Vagina (tissue), 2 donors: Measurements from ENCODE around the gene CAVIN1.
"Not testable (repeated sequence)": the region's sequence is repeated elsewhere in the genome, so short reads cannot be mapped to it uniquely, and the experiment has no call there.

Experiments used
- POLR2A ChIP-seq, 2 donors: fragments of 450-650 bp; IDR thresholded peaks; one replicate each; pipeline ENCODE4 v1.6.1; 2017; ENCODE audit warnings: antibody characterized with exemption in 2 of 2, mild to moderate bottlenecking in 2 of 2, moderate library complexity in 2 of 2
- POLR2AphosphoS5 ChIP-seq, 2 donors: sonication (generic); formaldehyde crosslinking; IDR thresholded peaks; one replicate each; pipeline ENCODE4 v1.9.0; 2017; ENCODE audit warnings: antibody characterized with exemption in 2 of 2, mild to moderate bottlenecking in 2 of 2, low read depth in 1 of 2; ENCODE audit not compliant: insufficient read depth in 1 of 2
- TF ChIP-seq, protein P1 (sequence below), 3 experiments: fragments of 450-650 bp in 2 of 3; fragments of 200-600 bp in 1 of 3; sonication (generic) in 1 of 3; IDR thresholded peaks; one replicate each; pipeline ENCODE4 v1.5.1; 2017 to 2019; ENCODE audit warnings: antibody characterized with exemption in 3 of 3, mild to moderate bottlenecking in 2 of 3, moderate library complexity in 2 of 3

DNA sequence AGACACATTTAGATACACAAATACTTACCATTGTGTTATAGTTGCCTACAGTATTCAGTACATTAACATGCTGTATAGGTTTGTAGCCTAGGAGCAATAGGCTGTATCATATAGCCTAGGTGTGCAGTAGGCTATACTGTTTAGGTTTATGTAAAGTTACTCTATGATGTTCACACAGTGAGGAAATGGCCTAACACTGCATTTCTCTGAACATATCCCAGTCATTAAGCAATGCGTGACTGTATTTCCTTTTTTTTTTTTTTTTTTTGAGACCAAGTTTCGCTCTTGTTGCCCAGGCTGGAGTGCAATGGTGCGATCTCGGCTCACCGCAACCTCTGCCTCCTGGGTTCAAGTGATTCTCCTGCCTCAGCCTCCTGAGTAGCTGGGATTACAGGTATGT, 5.1 kb downstream of the CAVIN1 start:
- not testable (repeated sequence) for TF ChIP-seq POLR2A (IDR thresholded peaks at IDR 0.05); POLR2AphosphoS5 (IDR thresholded peaks at IDR 0.05; ENCODE audit: insufficient read depth in 1 of 2, low read depth in 1 of 2)
- TF ChIP-seq, protein P1, sequence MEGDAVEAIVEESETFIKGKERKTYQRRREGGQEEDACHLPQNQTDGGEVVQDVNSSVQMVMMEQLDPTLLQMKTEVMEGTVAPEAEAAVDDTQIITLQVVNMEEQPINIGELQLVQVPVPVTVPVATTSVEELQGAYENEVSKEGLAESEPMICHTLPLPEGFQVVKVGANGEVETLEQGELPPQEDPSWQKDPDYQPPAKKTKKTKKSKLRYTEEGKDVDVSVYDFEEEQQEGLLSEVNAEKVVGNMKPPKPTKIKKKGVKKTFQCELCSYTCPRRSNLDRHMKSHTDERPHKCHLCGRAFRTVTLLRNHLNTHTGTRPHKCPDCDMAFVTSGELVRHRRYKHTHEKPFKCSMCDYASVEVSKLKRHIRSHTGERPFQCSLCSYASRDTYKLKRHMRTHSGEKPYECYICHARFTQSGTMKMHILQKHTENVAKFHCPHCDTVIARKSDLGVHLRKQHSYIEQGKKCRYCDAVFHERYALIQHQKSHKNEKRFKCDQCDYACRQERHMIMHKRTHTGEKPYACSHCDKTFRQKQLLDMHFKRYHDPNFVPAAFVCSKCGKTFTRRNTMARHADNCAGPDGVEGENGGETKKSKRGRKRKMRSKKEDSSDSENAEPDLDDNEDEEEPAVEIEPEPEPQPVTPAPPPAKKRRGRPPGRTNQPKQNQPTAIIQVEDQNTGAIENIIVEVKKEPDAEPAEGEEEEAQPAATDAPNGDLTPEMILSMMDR (IDR thresholded peaks at IDR 0.05): not testable (repeated sequence)
